Measurements from ENCODE around the gene OVCH1.

DNA sequence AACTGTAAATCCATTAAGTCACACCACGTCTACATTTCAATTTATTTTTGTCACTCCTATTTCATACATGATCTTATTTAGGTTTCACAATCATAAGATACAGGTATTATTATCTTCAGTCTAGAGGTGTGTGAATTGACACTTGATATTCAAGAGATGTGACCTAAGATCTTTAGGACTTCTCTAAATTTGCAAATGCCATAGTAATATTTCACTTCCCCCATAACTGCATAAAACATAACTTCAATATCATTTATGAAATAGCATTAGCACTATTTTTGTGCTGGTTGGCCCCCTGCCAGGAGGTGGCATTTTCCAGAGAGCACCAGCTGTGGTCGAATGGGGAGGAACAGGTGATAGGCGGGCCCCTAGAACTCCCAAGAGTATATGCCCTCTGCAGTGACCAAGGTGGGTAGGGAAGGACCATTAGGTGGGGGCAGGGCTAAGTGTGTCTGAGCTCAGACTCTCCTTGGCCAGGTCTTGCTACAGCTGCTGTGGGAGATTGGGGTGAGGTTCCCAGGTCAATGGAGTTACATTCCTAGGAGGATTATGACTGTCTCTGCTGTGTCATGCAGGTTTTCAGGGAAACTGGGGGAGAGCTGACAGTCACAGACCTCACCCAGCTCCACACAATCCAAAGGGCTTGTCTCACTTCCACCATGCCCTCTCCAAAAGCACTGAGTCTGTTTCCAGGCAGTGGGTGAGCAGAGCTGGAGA, 67.3 kb downstream of the OVCH1 start:
- TF ChIP-seq GLIS3 (CRISPR knock-in tag; IDR thresholded peaks at IDR 0.05) (no peak), ZNF565 (CRISPR knock-in tag; conservative IDR thresholded peaks at IDR 0.05; ENCODE audit: low read depth) (no peak), TOX (CRISPR knock-in tag; IDR thresholded peaks at IDR 0.05; ENCODE audit: borderline replicate concordance) (no peak), RARB (CRISPR knock-in tag; IDR thresholded peaks at IDR 0.05) (no peak)
- TF ChIP-seq, protein P1, sequence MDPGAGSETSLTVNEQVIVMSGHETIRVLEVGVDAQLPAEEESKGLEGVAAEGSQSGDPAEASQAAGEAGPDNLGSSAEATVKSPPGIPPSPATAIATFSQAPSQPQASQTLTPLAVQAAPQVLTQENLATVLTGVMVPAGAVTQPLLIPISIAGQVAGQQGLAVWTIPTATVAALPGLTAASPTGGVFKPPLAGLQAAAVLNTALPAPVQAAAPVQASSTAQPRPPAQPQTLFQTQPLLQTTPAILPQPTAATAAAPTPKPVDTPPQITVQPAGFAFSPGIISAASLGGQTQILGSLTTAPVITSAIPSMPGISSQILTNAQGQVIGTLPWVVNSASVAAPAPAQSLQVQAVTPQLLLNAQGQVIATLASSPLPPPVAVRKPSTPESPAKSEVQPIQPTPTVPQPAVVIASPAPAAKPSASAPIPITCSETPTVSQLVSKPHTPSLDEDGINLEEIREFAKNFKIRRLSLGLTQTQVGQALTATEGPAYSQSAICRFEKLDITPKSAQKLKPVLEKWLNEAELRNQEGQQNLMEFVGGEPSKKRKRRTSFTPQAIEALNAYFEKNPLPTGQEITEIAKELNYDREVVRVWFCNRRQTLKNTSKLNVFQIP (CRISPR knock-in tag; IDR thresholded peaks at IDR 0.05; ENCODE audit: borderline replicate concordance, low read depth), result no peak
